CD4-positive, alpha-beta T cell (primary cell): ENCODE data around the gene MYOCD. TPM values are rescaled to one million over a fixed set of nuclear protein-coding genes. Genes with fewer than 3 reads are reported as not detected.

Experiments used
- ATAC-seq: fragments of 200-7000 bp; cut with Tn5 transposase; one replicate; pipeline ENCODE4 v1.10.0; 2022; ENCODE audit warnings: mild to moderate bottlenecking; ENCODE audit not compliant: poor library complexity
- CTCF ChIA-PET: fragments of 350-600 bp; sonication (Branson Sonifier 250); formaldehyde crosslinking; loops from one replicate; lab custom pipeline; 2021; ENCODE audit warnings: antibody characterized with exemption, inconsistent platforms; lab: Charles Lee
- POLR2A ChIA-PET: fragments of 350-600 bp; sonication (Branson Sonifier 250); formaldehyde crosslinking; loops from one replicate; lab custom pipeline; 2021; ENCODE audit warnings: antibody characterized with exemption, inconsistent platforms; lab: Charles Lee
- DNase-seq, 14 experiments: peaks; one replicate each; pipeline ENCODE4 v3.0.0-alpha.2; 2013 to 2020; ENCODE audit warnings: mixed read lengths in 2 of 14
- H3K27ac ChIP-seq, 2 donors: one replicate each; pipeline versions ENCODE4 v1.5.1 to v1.7.0; 2013; ENCODE audit warnings: low read length in 2 of 2, low read depth in 1 of 2, mild to moderate bottlenecking in 1 of 2
- H3K27me3 ChIP-seq, 2 experiments: 1 replicate in 1 of 2; 2 replicates in 1 of 2; pipeline versions ENCODE4 v1.6.1 to v1.7.0; 2013; ENCODE audit warnings: low read length in 2 of 2, control low read depth in 1 of 2, mild to moderate bottlenecking in 1 of 2, moderate library complexity in 1 of 2; ENCODE audit not compliant: insufficient read depth in 2 of 2, control insufficient read depth in 1 of 2
- H3K36me3 ChIP-seq: one replicate; pipeline ENCODE4 v1.6.1; 2013; ENCODE audit warnings: low read length, control low read depth; ENCODE audit not compliant: insufficient read depth
- H3K4me1 ChIP-seq: one replicate; pipeline ENCODE4 v1.6.1; 2013; ENCODE audit warnings: low read length, control low read depth; ENCODE audit not compliant: insufficient read depth
- H3K4me3 ChIP-seq: one replicate; pipeline ENCODE4 v1.5.1; 2013; ENCODE audit warnings: mild to moderate bottlenecking, low read length, moderate library complexity
- H3K9me3 ChIP-seq, 2 experiments: 1 replicate in 1 of 2; 2 replicates in 1 of 2; pipeline versions ENCODE4 v1.6.1 to v1.7.0; 2013; ENCODE audit warnings: low read length in 2 of 2, mild to moderate bottlenecking in 2 of 2, control low read depth in 1 of 2, moderate library complexity in 1 of 2; ENCODE audit not compliant: control insufficient read depth in 1 of 2, insufficient read depth in 1 of 2
- H3K27ac Mint-ChIP-seq: one replicate; pipeline ENCODE4 v1.8.0; 2020; ENCODE audit warnings: mixed read lengths
- H3K27me3 Mint-ChIP-seq: one replicate; pipeline ENCODE4 v1.8.0; 2021; ENCODE audit warnings: mixed read lengths
- H3K36me3 Mint-ChIP-seq: one replicate; pipeline ENCODE4 v1.8.0; 2021; ENCODE audit warnings: low read depth, mixed read lengths
- H3K4me1 Mint-ChIP-seq: one replicate; pipeline ENCODE4 v1.8.0; 2021; ENCODE audit warnings: low read depth, mixed read lengths
- H3K4me3 Mint-ChIP-seq: one replicate; pipeline ENCODE4 v1.8.0; 2020; ENCODE audit warnings: mild to moderate bottlenecking, mixed read lengths
- H3K9me3 Mint-ChIP-seq: one replicate; pipeline ENCODE4 v1.8.0; 2020; ENCODE audit warnings: mixed read lengths
- CTCF ChIP-seq: fragments of 200-600 bp; IDR thresholded peaks from one replicate; pipeline ENCODE4 v1.8.0; 2022; ENCODE audit warnings: antibody characterized with exemption, mild to moderate bottlenecking
- intact Hi-C, 2 experiments: fragments of 100-400 bp; cut with DNase I in 1 of 2; cut with micrococcal nuclease in 1 of 2; formaldehyde crosslinking; loops; one replicate each; pipeline versions ENCODE4 v1.15.1 to v1.9.0; 2023 to 2025; cut with DNase I, micrococcal nuclease
- total RNA-seq, 174 experiments: library from RNA in 2 of 174; stranded (reverse) in 2 of 174; gene quantifications; one replicate each; pipeline ENCODE4 v1.2.3 and lab custom pipeline; 2021 to 2026

Gene MYOCD
- total RNA-seq, 2 experiments from 2014 or later: not detected

GRCh38 chr17:12683299-12683698 is 17.6 kb downstream of the MYOCD start:
- Histone ChIP-seq H3K9me3 (no peaks in the 10 kb centered on the region), H3K4me1 (no peaks in the 10 kb centered on the region), H3K4me3 (no peak overlapping the region), H3K27me3 (no peaks in the 10 kb centered on the region), H3K36me3 (no peaks in the 10 kb centered on the region), H3K27ac (no peak overlapping the region)
- H3K27me3 Mint-ChIP-seq: no peaks in the 10 kb centered on the region
- H3K27ac Mint-ChIP-seq: no peak overlapping the region
- intact Hi-C loops: no loop called here
- H3K9me3 Mint-ChIP-seq: peaks cover 7% of the 10 kb centered on the region
- no peak for TF ChIP-seq CTCF
- ChIA-PET POLR2A (no interaction called here), CTCF (no interaction called here)
- ATAC-seq: no peak
- H3K4me1 Mint-ChIP-seq: no peaks in the 10 kb centered on the region
- no peaks in the 10 kb centered on the region for H3K36me3 Mint-ChIP-seq
- H3K4me3 Mint-ChIP-seq: no peak overlapping the region
- DNase-seq: no peak

GRCh38 chr17:12686486-12686885 is 20.8 kb downstream of the MYOCD start:
- Mint-ChIP-seq H3K4me3 (no peak overlapping the region), H3K4me1 (no peaks in the 10 kb centered on the region), H3K9me3 (peaks cover 7% of the 10 kb centered on the region), H3K27me3 (no peaks in the 10 kb centered on the region), H3K27ac (no peak overlapping the region), H3K36me3 (no peaks in the 10 kb centered on the region)
- intact Hi-C loops: no loop called here
- DNase-seq (no peak), ATAC-seq (no peak)
- Histone ChIP-seq H3K4me1 (no peaks in the 10 kb centered on the region), H3K9me3 (no peaks in the 10 kb centered on the region), H3K27me3 (no peaks in the 10 kb centered on the region), H3K4me3 (no peak overlapping the region), H3K27ac (no peak overlapping the region), H3K36me3 (no peaks in the 10 kb centered on the region)
- ChIA-PET CTCF (no interaction called here), POLR2A (no interaction called here)
- TF ChIP-seq CTCF: no peak

- no peak overlapping the region for H3K27ac ChIP-seq
- POLR2A ChIA-PET: no interaction called here
- peaks cover 0 to 3% of the 10 kb centered on the region in 2 experiments for H3K9me3 ChIP-seq
- no peaks in the 10 kb centered on the region for H3K36me3 ChIP-seq
- intact Hi-C loops: no loop called here
- ATAC-seq: no peak
- no peak for TF ChIP-seq CTCF
- peaks cover 7% of the 10 kb centered on the region for H3K9me3 Mint-ChIP-seq
- no peaks in the 10 kb centered on the region for H3K27me3 ChIP-seq
- DNase-seq: no peak
- H3K4me3 ChIP-seq: no peak overlapping the region
- H3K27me3 Mint-ChIP-seq: no peaks in the 10 kb centered on the region
- H3K4me1 ChIP-seq: no peaks in the 10 kb centered on the region
- H3K4me3 Mint-ChIP-seq: no peak overlapping the region
- H3K36me3 Mint-ChIP-seq: no peaks in the 10 kb centered on the region
- H3K4me1 Mint-ChIP-seq: no peaks in the 10 kb centered on the region
- CTCF ChIA-PET: no interaction called here
- H3K27ac Mint-ChIP-seq: no peak overlapping the region
Observed at GRCh38 chr17:12688382-12688781, 22.7 kb downstream of the MYOCD start.
